IPS-20b (cell line): ENCODE data around the gene STMN1.

Source experiments
- H3K27ac ChIP-seq: one replicate; pipeline ENCODE4 v1.5.1; 2013; ENCODE audit warnings: low read length
- H3K27me3 ChIP-seq: 2 replicates; pipeline ENCODE4 v1.6.1; 2013; ENCODE audit warnings: mild to moderate bottlenecking, low read length, inconsistent platforms; ENCODE audit not compliant: insufficient read depth
- H3K36me3 ChIP-seq: 2 replicates; pipeline ENCODE4 v1.6.1; 2013; ENCODE audit warnings: low read depth, mild to moderate bottlenecking, inconsistent platforms, low read length, moderate library complexity; ENCODE audit not compliant: insufficient read depth
- H3K4me1 ChIP-seq: 2 replicates; pipeline ENCODE4 v1.6.1; 2013; ENCODE audit warnings: mild to moderate bottlenecking, control low read depth, inconsistent platforms, low read length, moderate library complexity; ENCODE audit not compliant: insufficient read depth
- H3K4me3 ChIP-seq: 2 replicates; pipeline ENCODE4 v1.5.1; 2013; ENCODE audit warnings: mild to moderate bottlenecking, low read length, inconsistent platforms
- H3K9ac ChIP-seq: 2 replicates; pipeline ENCODE4 v1.6.1; 2013; ENCODE audit warnings: low read depth, mild to moderate bottlenecking, inconsistent platforms, low read length, moderate library complexity
- H3K9me3 ChIP-seq: 2 replicates; pipeline ENCODE4 v1.6.1; 2013; ENCODE audit warnings: mild to moderate bottlenecking, low read depth, low read length, inconsistent platforms; ENCODE audit not compliant: insufficient read depth

Gene STMN1

GRCh38 chr1:25914074-25914995 is 8.1 kb upstream of the STMN1 start:
- no peaks in the 10 kb centered on the region for H3K27me3 ChIP-seq
- no peak overlapping the region for H3K9ac ChIP-seq
- H3K9me3 ChIP-seq = no peaks in the 10 kb centered on the region
- no peaks in the 10 kb centered on the region for H3K36me3 ChIP-seq
- H3K4me3 ChIP-seq = no peak overlapping the region
- no peak overlapping the region for H3K27ac ChIP-seq
- no peaks in the 10 kb centered on the region for H3K4me1 ChIP-seq

GRCh38 chr1:25913206-25913605 is 7.0 kb upstream of the STMN1 start:
- Histone ChIP-seq H3K9ac (no peak overlapping the region), H3K9me3 (no peaks in the 10 kb centered on the region), H3K27me3 (no peaks in the 10 kb centered on the region), H3K27ac (no peak overlapping the region), H3K36me3 (no peaks in the 10 kb centered on the region), H3K4me1 (no peaks in the 10 kb centered on the region), H3K4me3 (no peak overlapping the region)

GRCh38 chr1:25912076-25912831 is 6.0 kb upstream of the STMN1 start:
- no peak overlapping the region for H3K9ac ChIP-seq

DNA sequence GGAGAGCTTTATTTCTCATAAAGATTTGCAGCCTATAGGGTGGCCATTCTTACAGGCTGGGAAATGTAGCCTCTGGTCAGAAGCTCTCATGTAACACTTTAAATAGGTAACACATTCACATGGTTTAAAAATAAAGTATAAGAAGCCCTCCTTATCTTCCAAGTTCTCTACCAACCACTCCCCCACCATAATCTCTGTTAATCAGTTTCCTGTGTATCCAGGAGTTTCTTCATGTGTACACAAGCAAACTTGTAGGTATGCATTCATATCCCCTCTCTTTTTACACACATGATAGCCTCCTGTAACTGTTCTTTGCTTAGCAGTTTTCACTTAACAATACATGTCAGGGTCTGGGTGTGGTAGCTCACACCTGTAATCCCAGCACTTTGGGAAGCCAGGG is 4.9 kb upstream of the STMN1 start:
- Histone ChIP-seq H3K27me3 (no peaks in the 10 kb centered on the region), H3K9ac (no peak overlapping the region), H3K9me3 (no peaks in the 10 kb centered on the region), H3K27ac (no peak overlapping the region), H3K4me3 (no peak overlapping the region), H3K4me1 (peaks cover 12% of the 10 kb centered on the region; the same call in 1 of the 2 replicates), H3K36me3 (no peaks in the 10 kb centered on the region)

More at GRCh38 chr1:25912076-25912831, 6.0 kb upstream of the STMN1 start:
- no peaks in the 10 kb centered on the region for H3K36me3 ChIP-seq
- H3K4me1 ChIP-seq = peaks cover 5% of the 10 kb centered on the region; the same call in 1 of the 2 replicates
- H3K27me3 ChIP-seq = no peaks in the 10 kb centered on the region
- no peaks in the 10 kb centered on the region for H3K9me3 ChIP-seq
- no peak overlapping the region for H3K27ac ChIP-seq
- H3K4me3 ChIP-seq = no peak overlapping the region

DNA sequence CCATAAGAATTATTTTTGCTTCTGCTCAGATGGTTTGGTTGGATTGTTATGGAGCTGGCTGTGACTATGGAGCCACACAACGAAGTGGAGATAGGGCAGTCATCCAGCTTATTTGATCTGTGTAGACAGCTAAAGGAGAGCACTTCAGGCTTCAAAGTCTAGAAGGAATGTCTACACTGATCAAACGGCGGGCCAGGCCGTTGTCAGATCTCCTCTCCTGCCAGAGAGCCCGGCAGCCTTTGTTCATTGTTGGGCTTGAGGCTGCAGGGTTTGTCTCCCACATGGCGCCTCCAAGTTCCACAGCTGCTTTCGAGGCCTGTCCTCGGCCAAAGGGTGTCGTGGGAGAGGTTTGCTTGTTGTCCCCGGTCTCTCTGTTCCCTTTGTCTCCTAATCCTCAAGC is 2.8 kb upstream of the STMN1 start:
- Histone ChIP-seq H3K9me3 (no peaks in the 10 kb centered on the region), H3K36me3 (peaks cover 6% of the 10 kb centered on the region; the same call in 1 of the 2 replicates), H3K27ac (no peak overlapping the region), H3K4me3 (no peak overlapping the region), H3K27me3 (no peaks in the 10 kb centered on the region), H3K4me1 (peaks cover 17% of the 10 kb centered on the region; the same call in 1 of the 2 replicates), H3K9ac (no peak overlapping the region)

- H3K9ac ChIP-seq = no peak overlapping the region
- H3K4me1 ChIP-seq = peaks cover 23% of the 10 kb centered on the region; the same call in 1 of the 2 replicates
- H3K4me3 ChIP-seq = no peak overlapping the region
- no peaks in the 10 kb centered on the region for H3K27me3 ChIP-seq
- no peak overlapping the region for H3K27ac ChIP-seq
- H3K9me3 ChIP-seq = no peaks in the 10 kb centered on the region
- H3K36me3 ChIP-seq = peaks cover 15% of the 10 kb centered on the region
Measured at GRCh38 chr1:25908161-25908560, 1.9 kb upstream of the STMN1 start.

- Histone ChIP-seq H3K27me3 (no peaks in the 10 kb centered on the region), H3K9ac (peak overlapping the region; percentile 83; the same call in 1 of the 2 replicates), H3K36me3 (peaks cover 20% of the 10 kb centered on the region), H3K9me3 (no peaks in the 10 kb centered on the region), H3K4me1 (peaks cover 23% of the 10 kb centered on the region; the same call in 1 of the 2 replicates), H3K27ac (no peak overlapping the region), H3K4me3 (no peak overlapping the region)
Measured at GRCh38 chr1:25907601-25908000, 1.4 kb upstream of the STMN1 start.

DNA sequence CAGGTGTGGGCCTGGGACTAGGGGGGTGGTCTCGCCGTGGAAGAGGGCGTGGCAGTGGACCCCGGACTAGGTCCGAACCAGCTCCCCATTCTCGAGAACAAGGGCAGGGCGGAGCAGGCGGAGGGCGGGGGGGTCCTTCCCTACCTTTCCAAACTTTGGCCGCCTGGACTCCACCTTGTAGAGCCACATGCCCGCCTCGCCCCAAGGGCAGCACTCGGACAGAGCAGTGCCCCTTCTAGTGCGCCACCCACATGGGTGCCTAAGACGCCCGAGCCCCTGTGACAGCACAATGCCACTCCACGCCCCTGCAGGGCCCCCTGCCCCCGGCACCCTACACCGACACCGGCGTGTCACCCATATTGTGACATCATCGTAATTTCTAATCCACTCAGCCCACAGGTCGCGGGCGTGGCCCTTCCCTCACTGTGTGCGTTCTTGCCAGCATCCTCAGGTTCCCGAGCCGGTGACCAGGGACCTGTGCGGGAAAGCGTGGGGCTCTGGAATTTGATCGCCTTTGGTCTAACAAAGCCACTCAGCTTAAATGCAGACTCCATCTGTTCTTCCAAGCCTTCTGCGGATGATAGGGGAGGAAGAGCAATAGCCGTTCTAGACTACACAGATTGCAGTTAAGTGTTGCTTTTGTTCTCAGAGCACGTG is 553 bp upstream of the STMN1 start:
- Histone ChIP-seq H3K27ac (peak overlapping the region; percentile 79), H3K9ac (peak overlapping the region; percentile 83; the same call in 1 of the 2 replicates)

DNA sequence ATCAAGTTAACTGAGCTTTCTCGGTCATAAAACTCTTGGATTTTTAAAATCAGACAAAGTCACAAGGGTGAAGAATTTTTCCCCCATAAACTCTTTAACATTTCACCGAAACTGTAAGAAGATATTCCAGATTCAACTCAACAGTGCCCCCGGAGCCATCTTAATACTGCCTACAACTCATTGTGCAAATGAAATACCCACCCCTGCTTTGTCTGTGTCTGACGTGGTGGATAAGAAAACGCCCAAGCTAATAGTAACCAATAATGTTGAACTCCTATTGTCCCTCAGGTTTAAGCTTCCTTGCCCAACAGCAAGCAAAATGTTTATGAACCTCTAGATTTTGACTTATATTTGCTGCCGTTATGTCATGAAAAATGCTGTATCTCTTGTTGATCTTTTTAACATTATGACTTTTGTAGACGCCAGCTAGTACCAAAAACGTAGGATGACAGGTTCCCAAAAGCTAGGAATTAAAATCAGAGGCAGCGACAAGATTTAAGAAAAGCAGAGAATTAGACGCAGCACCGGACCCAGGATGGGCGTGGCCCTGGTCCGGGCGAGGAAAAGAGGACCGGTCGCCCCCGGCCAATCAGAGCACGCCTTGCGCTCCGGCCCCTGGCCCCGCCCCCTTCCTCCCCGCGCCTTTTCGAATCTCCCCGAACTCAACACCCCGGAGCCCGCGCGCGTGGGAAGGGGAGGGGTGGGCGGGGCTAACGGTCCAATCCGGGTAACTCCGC is 1.1 kb downstream of the STMN1 start:
- H3K4me3 ChIP-seq = peak overlapping the region; percentile 84
- H3K27me3 ChIP-seq = no peaks in the 10 kb centered on the region
- peak overlapping the region; percentile 84 for H3K9ac ChIP-seq
- H3K4me1 ChIP-seq = peaks cover 23% of the 10 kb centered on the region; the same call in 1 of the 2 replicates
- H3K9me3 ChIP-seq = no peaks in the 10 kb centered on the region
- peaks cover 45% of the 10 kb centered on the region for H3K36me3 ChIP-seq
- peak overlapping the region; percentile 86 for H3K27ac ChIP-seq

More for the DNA sequence above, 553 bp upstream of the STMN1 start:
- Histone ChIP-seq H3K36me3 (peaks cover 29% of the 10 kb centered on the region), H3K4me1 (peaks cover 23% of the 10 kb centered on the region; the same call in 1 of the 2 replicates), H3K4me3 (peak overlapping the region; percentile 84), H3K9me3 (no peaks in the 10 kb centered on the region), H3K27me3 (no peaks in the 10 kb centered on the region)

GRCh38 chr1:25903986-25904385 is 2.2 kb downstream of the STMN1 start:
- H3K4me1 ChIP-seq = peaks cover 23% of the 10 kb centered on the region; the same call in 1 of the 2 replicates
- H3K9me3 ChIP-seq = no peaks in the 10 kb centered on the region
- peaks cover 57% of the 10 kb centered on the region for H3K36me3 ChIP-seq
- H3K27ac ChIP-seq = no peak overlapping the region
- H3K4me3 ChIP-seq = peak overlapping the region; percentile 84
- peak overlapping the region; percentile 84; the same call in 1 of the 2 replicates for H3K9ac ChIP-seq
- no peaks in the 10 kb centered on the region for H3K27me3 ChIP-seq

GRCh38 chr1:25902462-25902861 is 3.8 kb downstream of the STMN1 start:
- H3K36me3 ChIP-seq = peaks cover 72% of the 10 kb centered on the region
- no peak overlapping the region for H3K27ac ChIP-seq
- H3K9me3 ChIP-seq = no peaks in the 10 kb centered on the region
- H3K9ac ChIP-seq = no peak overlapping the region
- no peak overlapping the region for H3K4me3 ChIP-seq
- peaks cover 20% of the 10 kb centered on the region; the same call in 1 of the 2 replicates for H3K4me1 ChIP-seq
- H3K27me3 ChIP-seq = no peaks in the 10 kb centered on the region
